ENCODE results near the gene MAP3K12.
A peak's percentile ranks its signal among the peaks of the same experiment; 100 is the strongest.

MAP3K12 gene

DNA sequence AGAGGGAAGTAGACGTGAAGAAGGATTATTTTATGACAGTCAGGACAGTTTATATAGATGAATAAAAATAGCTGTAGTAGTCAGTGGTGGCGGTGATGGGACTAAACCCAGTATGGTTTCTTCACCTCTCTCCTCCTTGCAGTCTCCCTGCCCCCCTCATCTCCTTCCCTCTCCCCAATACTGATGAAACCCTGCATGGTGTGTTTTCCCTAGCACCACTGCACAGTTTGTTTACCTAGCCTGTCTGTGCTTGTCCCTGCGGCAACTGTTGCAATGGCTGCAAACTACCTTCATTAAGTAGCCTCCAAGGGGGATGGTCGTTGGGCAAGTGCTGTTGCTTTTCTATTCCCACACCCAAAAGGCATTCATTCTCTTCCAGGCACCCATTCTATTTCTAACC is 32.6 kb downstream of the MAP3K12 start:
- H3K27me3 ChIP-seq (ENCODE audit: insufficient read depth, low read depth) = no peaks in the 10 kb centered on the region
- peak overlapping the region; percentile 59 for H3K27ac ChIP-seq
- H4K20me1 ChIP-seq (ENCODE audit: insufficient read depth) = peaks cover 37% of the 10 kb centered on the region
- H3K4me2 ChIP-seq = peak overlapping the region; percentile 77
- H3K4me3 ChIP-seq (IDR thresholded peaks at IDR 0.05; ENCODE audit: insufficient read depth, low read depth, low read length) = no peak overlapping the region
- no peak overlapping the region; the same call in 1 of the 2 replicates for H3K9ac ChIP-seq
- H3K79me2 ChIP-seq (ENCODE audit: insufficient read depth, low read depth) = peaks cover 91% of the 10 kb centered on the region
- peaks cover 83% of the 10 kb centered on the region; the same call in 1 of the 2 replicates for H3K36me3 ChIP-seq (ENCODE audit: insufficient read depth)
- no peak overlapping the region for H2AFZ ChIP-seq (ENCODE audit: low read depth)
- TF ChIP-seq, protein P1, sequence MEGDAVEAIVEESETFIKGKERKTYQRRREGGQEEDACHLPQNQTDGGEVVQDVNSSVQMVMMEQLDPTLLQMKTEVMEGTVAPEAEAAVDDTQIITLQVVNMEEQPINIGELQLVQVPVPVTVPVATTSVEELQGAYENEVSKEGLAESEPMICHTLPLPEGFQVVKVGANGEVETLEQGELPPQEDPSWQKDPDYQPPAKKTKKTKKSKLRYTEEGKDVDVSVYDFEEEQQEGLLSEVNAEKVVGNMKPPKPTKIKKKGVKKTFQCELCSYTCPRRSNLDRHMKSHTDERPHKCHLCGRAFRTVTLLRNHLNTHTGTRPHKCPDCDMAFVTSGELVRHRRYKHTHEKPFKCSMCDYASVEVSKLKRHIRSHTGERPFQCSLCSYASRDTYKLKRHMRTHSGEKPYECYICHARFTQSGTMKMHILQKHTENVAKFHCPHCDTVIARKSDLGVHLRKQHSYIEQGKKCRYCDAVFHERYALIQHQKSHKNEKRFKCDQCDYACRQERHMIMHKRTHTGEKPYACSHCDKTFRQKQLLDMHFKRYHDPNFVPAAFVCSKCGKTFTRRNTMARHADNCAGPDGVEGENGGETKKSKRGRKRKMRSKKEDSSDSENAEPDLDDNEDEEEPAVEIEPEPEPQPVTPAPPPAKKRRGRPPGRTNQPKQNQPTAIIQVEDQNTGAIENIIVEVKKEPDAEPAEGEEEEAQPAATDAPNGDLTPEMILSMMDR (conservative IDR thresholded peaks at IDR 0.05; ENCODE audit: low read depth, low read length) = no peak
- H3K4me1 ChIP-seq (ENCODE audit: low read depth, poor library complexity, severe bottlenecking) = peaks cover 99% of the 10 kb centered on the region

DNA sequence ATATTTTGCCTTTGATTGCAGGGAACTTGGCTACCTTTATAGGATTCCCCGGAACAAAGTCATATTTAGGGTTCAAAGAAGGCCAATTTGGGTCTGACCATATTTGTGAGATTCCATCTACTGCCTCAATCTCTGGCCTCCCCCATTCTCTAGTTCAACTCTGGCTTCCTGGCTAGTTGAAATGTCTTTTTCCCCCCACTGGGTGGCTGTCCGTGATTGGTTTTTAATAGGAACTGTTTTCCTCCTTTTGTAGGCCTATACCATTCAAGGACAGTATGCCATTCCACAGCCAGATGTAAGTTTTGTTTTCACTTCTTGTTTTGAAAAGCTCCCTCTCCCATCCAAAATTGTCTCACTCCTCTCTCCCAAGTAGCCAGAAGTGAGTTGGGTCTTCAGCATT is 33.6 kb downstream of the MAP3K12 start:
- H3K79me2 ChIP-seq (ENCODE audit: insufficient read depth, low read depth) = peaks cover 94% of the 10 kb centered on the region
- H3K27me3 ChIP-seq (ENCODE audit: insufficient read depth, low read depth) = no peaks in the 10 kb centered on the region
- TF ChIP-seq, protein P1 (conservative IDR thresholded peaks at IDR 0.05; ENCODE audit: low read depth, low read length) = peak; percentile 20; the same call in 1 of the 2 replicates
- H4K20me1 ChIP-seq (ENCODE audit: insufficient read depth) = peaks cover 44% of the 10 kb centered on the region
- H3K27ac ChIP-seq = peak overlapping the region; percentile 59
- peaks cover 86% of the 10 kb centered on the region; the same call in 1 of the 2 replicates for H3K36me3 ChIP-seq (ENCODE audit: insufficient read depth)
- H3K9ac ChIP-seq = no peak overlapping the region; the same call in 1 of the 2 replicates
- no peak overlapping the region for H2AFZ ChIP-seq (ENCODE audit: low read depth)
- H3K4me1 ChIP-seq (ENCODE audit: low read depth, poor library complexity, severe bottlenecking) = peaks cover 100% of the 10 kb centered on the region
- no peak overlapping the region for H3K4me3 ChIP-seq (IDR thresholded peaks at IDR 0.05; ENCODE audit: insufficient read depth, low read depth, low read length)
- H3K4me2 ChIP-seq = peak overlapping the region; percentile 77

DNA sequence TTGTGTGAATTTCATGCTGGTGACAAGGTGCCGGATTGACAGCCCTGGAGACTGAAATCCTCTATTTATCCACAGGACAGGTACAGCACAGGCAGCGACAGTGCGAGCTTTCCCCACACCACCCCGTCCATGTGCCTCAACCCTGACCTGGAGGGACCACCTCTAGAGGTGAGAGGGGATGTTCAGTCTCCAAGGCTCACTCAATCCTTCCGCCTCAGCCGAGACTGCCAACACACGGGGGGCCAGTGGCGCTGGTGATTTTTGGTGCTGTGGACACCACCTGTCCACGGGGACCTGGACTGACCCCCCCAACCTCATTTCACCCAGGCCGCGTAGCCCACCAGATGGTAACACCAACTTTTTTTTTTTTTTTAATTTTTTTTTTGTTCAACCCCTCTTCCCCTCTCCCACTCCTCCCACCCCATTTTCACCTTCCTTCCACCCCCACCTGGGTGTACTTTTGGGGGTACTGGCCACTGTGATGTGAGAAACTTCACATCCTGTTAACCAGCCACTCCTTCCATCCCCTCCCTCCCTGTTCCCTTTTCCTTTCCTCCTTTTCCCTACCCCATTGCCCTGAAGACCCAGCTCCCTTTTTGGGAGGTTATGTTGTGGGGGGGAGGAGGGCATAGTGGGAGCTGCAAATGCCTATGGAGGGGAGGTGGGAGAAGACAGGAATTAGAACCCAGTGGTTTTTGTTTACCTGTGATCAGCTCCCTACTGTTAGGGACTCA is 34.4 kb downstream of the MAP3K12 start:
- H2AFZ ChIP-seq (ENCODE audit: low read depth) = no peak overlapping the region
- peak overlapping the region; percentile 59 for H3K27ac ChIP-seq
- peaks cover 52% of the 10 kb centered on the region for H4K20me1 ChIP-seq (ENCODE audit: insufficient read depth)
- H3K4me3 ChIP-seq (IDR thresholded peaks at IDR 0.05; ENCODE audit: insufficient read depth, low read depth, low read length) = no peak overlapping the region
- peaks cover 100% of the 10 kb centered on the region for H3K4me1 ChIP-seq (ENCODE audit: low read depth, poor library complexity, severe bottlenecking)
- H3K27me3 ChIP-seq (ENCODE audit: insufficient read depth, low read depth) = no peaks in the 10 kb centered on the region
- TF ChIP-seq, protein P1 (conservative IDR thresholded peaks at IDR 0.05; ENCODE audit: low read depth, low read length) = no peak
- H3K9ac ChIP-seq = no peak overlapping the region; the same call in 1 of the 2 replicates
- peaks cover 97% of the 10 kb centered on the region for H3K79me2 ChIP-seq (ENCODE audit: insufficient read depth, low read depth)
- H3K4me2 ChIP-seq = peak overlapping the region; percentile 77
- H3K36me3 ChIP-seq (ENCODE audit: insufficient read depth) = peaks cover 91% of the 10 kb centered on the region

DNA sequence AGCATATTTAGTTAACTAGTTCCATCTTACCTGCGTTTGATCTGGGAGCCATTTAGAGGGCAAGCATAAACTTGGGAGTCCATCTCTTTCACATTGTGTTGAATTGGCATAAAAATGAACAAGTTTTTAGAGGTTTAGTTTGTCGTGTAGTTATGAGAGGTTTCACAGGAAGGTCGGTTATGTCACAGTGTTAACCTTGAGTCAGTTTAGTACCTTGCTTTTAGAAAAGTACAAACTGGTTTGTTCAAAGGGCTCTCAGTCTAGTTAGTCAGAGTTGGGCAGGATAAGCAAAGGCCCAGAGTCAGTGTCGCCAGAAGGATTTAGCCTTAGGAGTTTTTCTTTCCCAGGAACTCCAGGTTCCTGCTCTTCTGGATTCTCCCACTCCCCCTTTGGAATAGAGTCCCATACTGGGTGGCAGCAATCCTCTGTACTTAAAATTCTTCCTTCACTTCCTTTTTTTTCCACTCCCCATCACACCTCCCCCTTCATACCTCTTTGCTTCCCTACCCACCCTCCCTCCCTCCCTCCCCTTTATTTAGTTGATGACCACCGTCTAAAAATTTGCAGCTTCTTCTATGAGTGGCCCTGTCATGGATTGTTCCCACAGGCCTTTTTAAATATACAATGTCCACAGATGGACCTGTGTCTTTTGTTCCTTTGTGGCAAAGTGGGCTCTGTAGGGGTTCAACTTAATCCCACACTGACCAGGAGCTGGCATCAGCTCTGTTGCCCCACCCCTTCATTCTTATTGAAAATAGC is 35.3 kb downstream of the MAP3K12 start:
- TF ChIP-seq, protein P1 (conservative IDR thresholded peaks at IDR 0.05; ENCODE audit: low read depth, low read length) = no peak
- H3K27me3 ChIP-seq (ENCODE audit: insufficient read depth, low read depth) = no peaks in the 10 kb centered on the region
- peaks cover 100% of the 10 kb centered on the region for H3K4me1 ChIP-seq (ENCODE audit: low read depth, poor library complexity, severe bottlenecking)
- peak overlapping the region; percentile 93 for H3K4me2 ChIP-seq
- peak overlapping the region; percentile 9; the same call in 1 of the 2 replicates for H3K9ac ChIP-seq
- H3K79me2 ChIP-seq (ENCODE audit: insufficient read depth, low read depth) = peaks cover 98% of the 10 kb centered on the region
- peaks cover 55% of the 10 kb centered on the region for H4K20me1 ChIP-seq (ENCODE audit: insufficient read depth)
- peaks cover 96% of the 10 kb centered on the region for H3K36me3 ChIP-seq (ENCODE audit: insufficient read depth)
- peak overlapping the region; percentile 59; the same call in 1 of the 2 replicates for H3K27ac ChIP-seq
- no peak overlapping the region for H2AFZ ChIP-seq (ENCODE audit: low read depth)
- H3K4me3 ChIP-seq (IDR thresholded peaks at IDR 0.05; ENCODE audit: insufficient read depth, low read depth, low read length) = no peak overlapping the region

Measured in KMS-11 (cell line).